Measurements from ENCODE around the gene SIGLEC10. TPM values are rescaled to one million over a fixed set of nuclear protein-coding genes. Genes with fewer than 3 reads are reported as not detected.
"Not testable (repeated sequence)": the region's sequence is repeated elsewhere in the genome, so short reads cannot be mapped to it uniquely, and the experiment has no call there.

SIGLEC10 gene
- total RNA-seq, 1 donor, result 6.7 TPM

GRCh38 chr19:51440846-51441409 lies 23.5 kb upstream of the SIGLEC10 start:
- DNase-seq (ENCODE audit: low read depth in 2 of 3, low spot score in 2 of 3), result peak in 2 of 3 donors; percentile 40 to 47

- DNase-seq (ENCODE audit: low read depth in 2 of 3, low spot score in 2 of 3), result no peak
These were observed 22.6 kb upstream of the SIGLEC10 start for GRCh38 chr19:51440052-51440451.

- DNase-seq (ENCODE audit: low read depth in 2 of 3, low spot score in 2 of 3), result peak in 2 of 3 donors; percentile 53 to 75
These were observed 21.6 kb upstream of the SIGLEC10 start for GRCh38 chr19:51439021-51439465.

GRCh38 chr19:51434456-51434855 lies 17.0 kb upstream of the SIGLEC10 start:
- DNase-seq (ENCODE audit: low read depth in 2 of 3, low spot score in 2 of 3), result no peak

GRCh38 chr19:51433043-51433442 lies 15.6 kb upstream of the SIGLEC10 start:
- DNase-seq (ENCODE audit: low read depth in 2 of 3, low spot score in 2 of 3), result no peak

GRCh38 chr19:51431124-51431523 lies 13.7 kb upstream of the SIGLEC10 start:
- no peak for DNase-seq (ENCODE audit: low read depth in 2 of 3, low spot score in 2 of 3)

GRCh38 chr19:51430221-51430620 lies 12.8 kb upstream of the SIGLEC10 start:
- no peak for DNase-seq (ENCODE audit: low read depth in 2 of 3, low spot score in 2 of 3)

GRCh38 chr19:51427201-51427600 lies 9.8 kb upstream of the SIGLEC10 start:
- DNase-seq (ENCODE audit: low read depth in 2 of 3, low spot score in 2 of 3), result no peak

- DNase-seq (ENCODE audit: low read depth in 2 of 3, low spot score in 2 of 3), result peak; percentile 67 to 86 (median 79)
These were observed 4.6 kb upstream of the SIGLEC10 start for GRCh38 chr19:51422053-51422448.

- peak in 1 of 3 donors; percentile 23 for DNase-seq (ENCODE audit: low read depth in 2 of 3, low spot score in 2 of 3)
These were observed 4.0 kb upstream of the SIGLEC10 start for GRCh38 chr19:51421229-51422052.

GRCh38 chr19:51420511-51420910 lies 3.1 kb upstream of the SIGLEC10 start:
- not testable (repeated sequence) for DNase-seq (ENCODE audit: low read depth in 2 of 3, low spot score in 2 of 3)

GRCh38 chr19:51418707-51419106 lies 1.3 kb upstream of the SIGLEC10 start:
- DNase-seq (ENCODE audit: low read depth in 2 of 3, low spot score in 2 of 3), result no peak

GRCh38 chr19:51417810-51418157 lies 342 bp upstream of the SIGLEC10 start:
- no peak for DNase-seq (ENCODE audit: low read depth in 2 of 3, low spot score in 2 of 3)

- not testable (repeated sequence) for DNase-seq (ENCODE audit: low read depth in 2 of 3, low spot score in 2 of 3)
These were observed 1.0 kb downstream of the SIGLEC10 start for GRCh38 chr19:51416422-51416821.

GRCh38 chr19:51415187-51415586 lies 2.3 kb downstream of the SIGLEC10 start:
- DNase-seq (ENCODE audit: low read depth in 2 of 3, low spot score in 2 of 3), result no peak

GRCh38 chr19:51410950-51411748 lies 6.3 kb downstream of the SIGLEC10 start:
- no peak for DNase-seq (ENCODE audit: low read depth in 2 of 3, low spot score in 2 of 3)

GRCh38 chr19:51407511-51408131 lies 9.8 kb downstream of the SIGLEC10 start:
- DNase-seq (ENCODE audit: low read depth in 2 of 3, low spot score in 2 of 3), result peak in 2 of 3 donors; percentile 57 to 74

GRCh38 chr19:51402117-51402516 lies 15.3 kb downstream of the SIGLEC10 start:
- DNase-seq (ENCODE audit: low read depth in 2 of 3, low spot score in 2 of 3), result no peak

GRCh38 chr19:51399936-51400335 lies 17.5 kb downstream of the SIGLEC10 start:
- DNase-seq (ENCODE audit: low read depth in 2 of 3, low spot score in 2 of 3), result not testable (repeated sequence)

GRCh38 chr19:51399231-51399630 lies 18.2 kb downstream of the SIGLEC10 start:
- DNase-seq (ENCODE audit: low read depth in 2 of 3, low spot score in 2 of 3), result no peak
